ENCODE data around the gene RMC1.

- TF ChIP-seq SRF (IDR thresholded peaks at IDR 0.05; ENCODE audit: low read depth): no peak
- no peak for TF ChIP-seq POLR2A (IDR thresholded peaks at IDR 0.05; ENCODE audit: borderline replicate concordance, extremely low read depth, insufficient read depth, insufficient read length)
- TF ChIP-seq JUND (IDR thresholded peaks at IDR 0.05): no peak
- no peak for TF ChIP-seq ZBTB33 (IDR thresholded peaks at IDR 0.05; ENCODE audit: extremely low read depth, insufficient replicate concordance, low read length)
- TF ChIP-seq SIN3A (IDR thresholded peaks at IDR 0.05; ENCODE audit: low read depth): no peak
- TF ChIP-seq, protein P1, sequence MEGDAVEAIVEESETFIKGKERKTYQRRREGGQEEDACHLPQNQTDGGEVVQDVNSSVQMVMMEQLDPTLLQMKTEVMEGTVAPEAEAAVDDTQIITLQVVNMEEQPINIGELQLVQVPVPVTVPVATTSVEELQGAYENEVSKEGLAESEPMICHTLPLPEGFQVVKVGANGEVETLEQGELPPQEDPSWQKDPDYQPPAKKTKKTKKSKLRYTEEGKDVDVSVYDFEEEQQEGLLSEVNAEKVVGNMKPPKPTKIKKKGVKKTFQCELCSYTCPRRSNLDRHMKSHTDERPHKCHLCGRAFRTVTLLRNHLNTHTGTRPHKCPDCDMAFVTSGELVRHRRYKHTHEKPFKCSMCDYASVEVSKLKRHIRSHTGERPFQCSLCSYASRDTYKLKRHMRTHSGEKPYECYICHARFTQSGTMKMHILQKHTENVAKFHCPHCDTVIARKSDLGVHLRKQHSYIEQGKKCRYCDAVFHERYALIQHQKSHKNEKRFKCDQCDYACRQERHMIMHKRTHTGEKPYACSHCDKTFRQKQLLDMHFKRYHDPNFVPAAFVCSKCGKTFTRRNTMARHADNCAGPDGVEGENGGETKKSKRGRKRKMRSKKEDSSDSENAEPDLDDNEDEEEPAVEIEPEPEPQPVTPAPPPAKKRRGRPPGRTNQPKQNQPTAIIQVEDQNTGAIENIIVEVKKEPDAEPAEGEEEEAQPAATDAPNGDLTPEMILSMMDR (IDR thresholded peaks at IDR 0.05 in 2 of 3, conservative IDR thresholded peaks at IDR 0.05 in 1 of 3; ENCODE audit: borderline replicate concordance in 1 of 3, insufficient read depth in 1 of 3, low read depth in 2 of 3, low read length in 2 of 3): no peak
- no peak for TF ChIP-seq SP1 (IDR thresholded peaks at IDR 0.05; ENCODE audit: low read depth)
- TF ChIP-seq POLR2AphosphoS5 (IDR thresholded peaks at IDR 0.05; ENCODE audit: low read depth, low read length): no peak
- no peak for TF ChIP-seq MAX (IDR thresholded peaks at IDR 0.05)
- no peak for TF ChIP-seq EZH2 (IDR thresholded peaks at IDR 0.05)
- TF ChIP-seq YY1 (IDR thresholded peaks at IDR 0.05; ENCODE audit: extremely low read depth, insufficient replicate concordance, low read depth, low read length): no peak
- no peak for TF ChIP-seq RAD21 (IDR thresholded peaks at IDR 0.05; ENCODE audit: low read depth)
- no peak for TF ChIP-seq ZFX (IDR thresholded peaks at IDR 0.05)
Observed at GRCh38 chr18:23495723-23496440, 7.4 kb upstream of the RMC1 start.

All from HCT116 (cell line).